CD4-positive, CD25-positive, alpha-beta regulatory T cell (primary cell): ENCODE data around the gene ASB7. TPM values are rescaled to one million over a fixed set of nuclear protein-coding genes. Genes with fewer than 3 reads are reported as not detected.

Experiments
- ATAC-seq, 2 donors: fragments of 150-1000 bp; cut with Tn5 transposase; one replicate each; pipeline ENCODE4 v1.10.0; 2021; ENCODE audit warnings: low read depth in 2 of 2, moderate number of reproducible peaks in 2 of 2, moderate library complexity in 1 of 2
- DNase-seq, 3 donors: peaks; one replicate each; pipeline versions ENCODE4 v3.0.0 to v3.0.0-alpha.2; 2012 to 2022; ENCODE audit warnings: mixed read lengths in 1 of 3
- H3K27ac ChIP-seq: one replicate; pipeline ENCODE4 v1.7.0; 2013; ENCODE audit warnings: mild to moderate bottlenecking, low read length; ENCODE audit not compliant: insufficient read depth, poor library complexity, severe bottlenecking
- H3K27me3 ChIP-seq: one replicate; pipeline ENCODE4 v1.7.0; 2013; ENCODE audit warnings: low read length; ENCODE audit not compliant: control insufficient read depth, insufficient read depth
- H3K36me3 ChIP-seq: one replicate; pipeline ENCODE4 v1.7.0; 2013; ENCODE audit warnings: mild to moderate bottlenecking, low read length, moderate library complexity; ENCODE audit not compliant: control insufficient read depth, insufficient read depth
- H3K4me1 ChIP-seq: 2 replicates; pipeline ENCODE4 v1.7.0; 2013; ENCODE audit warnings: mild to moderate bottlenecking, low read length; ENCODE audit not compliant: insufficient read depth, control insufficient read depth, poor library complexity, severe bottlenecking
- H3K4me3 ChIP-seq: one replicate; pipeline ENCODE4 v1.7.0; 2013; ENCODE audit warnings: low read depth, mild to moderate bottlenecking, low read length, moderate library complexity
- H3K9me3 ChIP-seq, 2 experiments: 1 replicate in 1 of 2; 2 replicates in 1 of 2; pipeline ENCODE4 v1.7.0; 2013; ENCODE audit warnings: low read length in 2 of 2, mild to moderate bottlenecking in 1 of 2, moderate library complexity in 1 of 2; ENCODE audit not compliant: control insufficient read depth in 2 of 2
- H3K27ac Mint-ChIP-seq, 3 donors: one replicate each; pipeline ENCODE4 v1.8.0; 2020 to 2022; ENCODE audit warnings: mild to moderate bottlenecking in 3 of 3, mixed read lengths in 3 of 3, moderate library complexity in 2 of 3
- H3K27me3 Mint-ChIP-seq: one replicate; pipeline ENCODE4 v1.8.0; 2022; ENCODE audit warnings: mild to moderate bottlenecking, mixed read lengths
- H3K36me3 Mint-ChIP-seq: one replicate; pipeline ENCODE4 v1.8.0; 2020; ENCODE audit warnings: mixed read lengths
- H3K4me1 Mint-ChIP-seq, 4 donors: one replicate each; pipeline ENCODE4 v1.8.0; 2020 to 2022; ENCODE audit warnings: mixed read lengths in 4 of 4, mild to moderate bottlenecking in 1 of 4
- H3K4me3 Mint-ChIP-seq, 4 donors: one replicate each; pipeline ENCODE4 v1.8.0; 2020 to 2022; ENCODE audit warnings: mild to moderate bottlenecking in 4 of 4, mixed read lengths in 4 of 4, moderate library complexity in 3 of 4
- H3K9me3 Mint-ChIP-seq, 7 donors: one replicate each; pipeline ENCODE4 v1.8.0; 2020 to 2022; ENCODE audit warnings: mixed read lengths in 7 of 7, mild to moderate bottlenecking in 3 of 7, moderate library complexity in 2 of 7
- polyA plus RNA-seq, 4 donors: library from polyadenylated mRNA; unstranded; fragments of 300-500 nt; fragmentation: Illumina TruSeq; gene quantifications; one replicate each; pipeline ENCODE4 v1.2.3, GENCODE V29; 2021
- total RNA-seq: library from RNA; stranded (reverse); gene quantifications from one replicate; pipeline ENCODE4 v1.2.3, GENCODE V29; 2022

Gene ASB7
- total and polyA plus RNA-seq, 5 donors from 2014 or later = 10.5 to 20.3 (median 13.5) TPM

DNA sequence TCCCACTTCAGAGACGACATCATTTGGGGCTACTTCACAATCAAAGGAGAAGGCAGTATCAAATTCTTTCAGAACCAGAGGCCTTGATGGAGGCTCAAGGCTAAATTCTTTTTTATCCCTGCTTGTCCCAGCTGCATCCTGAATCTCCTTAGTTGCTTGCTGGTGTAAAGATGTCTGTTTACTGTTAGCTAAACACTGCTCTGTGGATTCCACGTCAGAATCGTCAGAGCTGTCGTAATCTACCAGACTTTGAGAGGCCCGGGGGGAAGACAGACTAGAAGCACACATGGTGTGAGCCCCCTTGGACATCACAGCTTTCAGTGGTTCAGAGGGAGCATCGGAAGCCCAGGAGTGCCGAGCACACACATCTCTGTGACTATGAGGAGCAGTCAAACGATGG lies 33.0 kb upstream of the ASB7 start:
- DNase-seq = no peak
- Mint-ChIP-seq H3K27me3 (no peaks in the 10 kb centered on the region), H3K27ac (peak overlapping the region; percentile 78 to 93 (median 88)), H3K4me1 (peaks cover 32 to 39% (median 33%) of the 10 kb centered on the region in 4 donors), H3K4me3 (peak overlapping the region in 1 of 4 donors; percentile 47), H3K9me3 (no peaks in the 10 kb centered on the region), H3K36me3 (peaks cover 33% of the 10 kb centered on the region)
- no peaks in the 10 kb centered on the region for H3K27me3 ChIP-seq
- H3K4me3 ChIP-seq = no peak overlapping the region
- no peak overlapping the region for H3K27ac ChIP-seq
- no peaks in the 10 kb centered on the region for H3K9me3 ChIP-seq
- peaks cover 42% of the 10 kb centered on the region for H3K36me3 ChIP-seq
- peaks cover 11% of the 10 kb centered on the region for H3K4me1 ChIP-seq
- no peak for ATAC-seq

DNA sequence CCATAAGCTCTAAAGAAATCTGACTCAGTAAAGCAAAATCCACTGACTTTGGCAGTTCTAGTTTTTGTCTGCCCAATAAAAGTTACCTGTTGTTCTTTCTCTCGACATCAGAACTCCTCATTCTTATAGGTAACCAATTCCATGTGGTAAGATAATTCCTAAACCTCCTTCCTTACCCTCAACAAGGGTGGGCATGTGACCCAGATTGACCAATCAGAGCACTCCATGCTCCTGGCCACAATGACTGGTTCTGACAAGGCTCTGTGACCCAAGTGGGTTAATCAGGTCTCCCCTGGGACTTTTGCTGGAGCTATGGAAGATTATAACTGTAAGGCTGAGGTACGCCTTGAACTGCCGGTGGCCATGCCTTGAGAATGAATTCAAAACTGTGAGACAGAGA lies 32.1 kb upstream of the ASB7 start:
- no peak overlapping the region for H3K4me3 ChIP-seq
- no peaks in the 10 kb centered on the region for H3K27me3 ChIP-seq
- no peak for DNase-seq
- no peaks in the 10 kb centered on the region for H3K9me3 Mint-ChIP-seq
- H3K27ac ChIP-seq = no peak overlapping the region
- ATAC-seq = no peak
- H3K4me1 Mint-ChIP-seq = peaks cover 29 to 42% (median 33%) of the 10 kb centered on the region in 4 donors
- H3K4me3 Mint-ChIP-seq = no peak overlapping the region
- H3K36me3 ChIP-seq = peaks cover 42% of the 10 kb centered on the region
- peaks cover 29% of the 10 kb centered on the region for H3K36me3 Mint-ChIP-seq
- no peaks in the 10 kb centered on the region for H3K9me3 ChIP-seq
- no peaks in the 10 kb centered on the region for H3K27me3 Mint-ChIP-seq
- peak overlapping the region; percentile 90 to 96 (median 93) for H3K27ac Mint-ChIP-seq
- peaks cover 11% of the 10 kb centered on the region for H3K4me1 ChIP-seq

- Mint-ChIP-seq H3K4me3 (peak overlapping the region; percentile 21 to 69 (median 47)), H3K36me3 (peaks cover 31% of the 10 kb centered on the region), H3K9me3 (no peaks in the 10 kb centered on the region), H3K4me1 (peaks cover 33 to 47% (median 34%) of the 10 kb centered on the region in 4 donors), H3K27me3 (no peaks in the 10 kb centered on the region), H3K27ac (peak overlapping the region; percentile 90 to 96 (median 93))
- Histone ChIP-seq H3K4me3 (peak overlapping the region; percentile 51), H3K36me3 (peaks cover 42% of the 10 kb centered on the region), H3K27ac (no peak overlapping the region), H3K4me1 (peaks cover 11% of the 10 kb centered on the region), H3K27me3 (no peaks in the 10 kb centered on the region), H3K9me3 (no peaks in the 10 kb centered on the region)
- ATAC-seq = no peak
- peak in 1 of 3 donors; percentile 45 for DNase-seq
Measured at GRCh38 chr15:100570735-100571313, 31.6 kb upstream of the ASB7 start.

DNA sequence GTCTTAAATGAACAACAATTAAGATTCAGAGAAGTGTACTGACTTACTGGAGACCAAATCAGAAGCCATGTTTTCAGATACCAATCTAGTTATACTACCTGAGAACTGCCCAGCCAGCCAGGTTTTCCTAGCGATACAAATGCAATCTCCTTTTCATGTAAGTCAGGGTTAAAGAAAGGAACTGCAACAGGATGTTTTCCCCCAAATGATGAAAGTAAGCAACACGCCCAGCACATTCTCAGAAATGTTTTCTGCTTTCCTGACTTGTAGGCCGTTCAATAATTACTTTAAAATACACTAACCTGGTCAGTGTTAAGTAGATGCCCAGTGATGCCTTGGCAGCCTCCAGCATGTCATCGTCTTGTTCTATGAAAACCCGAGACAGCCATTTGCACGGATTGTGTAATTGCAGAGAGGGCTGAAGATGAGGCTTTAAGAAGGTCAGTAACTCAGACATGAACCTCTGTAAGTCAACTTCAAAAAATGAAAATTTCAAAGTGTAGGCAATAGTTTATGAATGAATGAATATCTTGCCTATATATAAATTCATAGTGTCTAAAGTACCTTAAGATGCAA lies 30.7 kb upstream of the ASB7 start:
- Histone ChIP-seq H3K9me3 (no peaks in the 10 kb centered on the region), H3K27me3 (no peaks in the 10 kb centered on the region), H3K4me3 (peak overlapping the region; percentile 51), H3K27ac (peak overlapping the region; percentile 65), H3K36me3 (peaks cover 42% of the 10 kb centered on the region), H3K4me1 (peaks cover 11% of the 10 kb centered on the region)
- H3K4me1 Mint-ChIP-seq = peaks cover 38 to 54% (median 42%) of the 10 kb centered on the region in 4 donors
- H3K36me3 Mint-ChIP-seq = peaks cover 40% of the 10 kb centered on the region
- ATAC-seq (peak; percentile 20 to 38), DNase-seq (peak in 1 of 3 donors; percentile 62)
- no peaks in the 10 kb centered on the region for H3K27me3 Mint-ChIP-seq
- peak overlapping the region; percentile 23 to 81 (median 65) for H3K4me3 Mint-ChIP-seq
- peak overlapping the region; percentile 90 to 96 (median 93) for H3K27ac Mint-ChIP-seq
- no peaks in the 10 kb centered on the region for H3K9me3 Mint-ChIP-seq

- Histone ChIP-seq H3K27ac (peak overlapping the region; percentile 65), H3K9me3 (no peaks in the 10 kb centered on the region), H3K4me1 (peaks cover 11% of the 10 kb centered on the region), H3K27me3 (no peaks in the 10 kb centered on the region), H3K4me3 (peak overlapping the region; percentile 51), H3K36me3 (peaks cover 42% of the 10 kb centered on the region)
- Mint-ChIP-seq H3K27ac (peak overlapping the region; percentile 90 to 96 (median 93)), H3K27me3 (no peaks in the 10 kb centered on the region), H3K4me3 (peak overlapping the region in 2 of 4 donors; percentile 32 to 69), H3K36me3 (peaks cover 45% of the 10 kb centered on the region), H3K9me3 (no peaks in the 10 kb centered on the region), H3K4me1 (peaks cover 38 to 61% (median 42%) of the 10 kb centered on the region in 4 donors)
- DNase-seq (peak in 2 of 3 donors; percentile 41 to 59), ATAC-seq (peak in 1 of 2 donors; percentile 44)
Measured at GRCh38 chr15:100572362-100572983, 29.9 kb upstream of the ASB7 start.

- peaks cover 38 to 63% (median 42%) of the 10 kb centered on the region in 4 donors for H3K4me1 Mint-ChIP-seq
- peaks cover 47% of the 10 kb centered on the region for H3K36me3 Mint-ChIP-seq
- no peak for ATAC-seq
Measured at GRCh38 chr15:100573526-100573925, 28.9 kb upstream of the ASB7 start.

GRCh38 chr15:100580414-100580813 lies 22.0 kb upstream of the ASB7 start:
- H3K9me3 Mint-ChIP-seq = peaks cover 0 to 3% (median 0%) of the 10 kb centered on the region in 7 donors
- H3K4me1 Mint-ChIP-seq = peaks cover 46 to 66% (median 49%) of the 10 kb centered on the region in 4 donors
- DNase-seq (peak in 2 of 3 donors; percentile 14 to 48), ATAC-seq (peak; percentile 40 to 52)
- H3K36me3 Mint-ChIP-seq = peaks cover 39% of the 10 kb centered on the region
- H3K27me3 Mint-ChIP-seq = no peaks in the 10 kb centered on the region
- H3K4me3 Mint-ChIP-seq = peak overlapping the region in 2 of 4 donors; percentile 20 to 74
- H3K4me1 ChIP-seq = peaks cover 13% of the 10 kb centered on the region
- peak overlapping the region; percentile 80 to 85 (median 83) for H3K27ac Mint-ChIP-seq
- H3K27me3 ChIP-seq = no peaks in the 10 kb centered on the region
- H3K27ac ChIP-seq = peak overlapping the region; percentile 64
- H3K36me3 ChIP-seq = peaks cover 6% of the 10 kb centered on the region
- peak overlapping the region; percentile 56 for H3K4me3 ChIP-seq
- no peaks in the 10 kb centered on the region for H3K9me3 ChIP-seq

More at GRCh38 chr15:100573526-100573925, 28.9 kb upstream of the ASB7 start:
- peaks cover 11% of the 10 kb centered on the region for H3K4me1 ChIP-seq
- H3K27me3 ChIP-seq = no peaks in the 10 kb centered on the region
- no peaks in the 10 kb centered on the region for H3K9me3 Mint-ChIP-seq
- no peak overlapping the region for H3K27ac ChIP-seq
- H3K36me3 ChIP-seq = peaks cover 39% of the 10 kb centered on the region
- no peaks in the 10 kb centered on the region for H3K9me3 ChIP-seq
- no peaks in the 10 kb centered on the region for H3K27me3 Mint-ChIP-seq
- H3K4me3 Mint-ChIP-seq = no peak overlapping the region
- no peak overlapping the region for H3K4me3 ChIP-seq
- peak overlapping the region in 2 of 3 donors; percentile 73 to 80 for H3K27ac Mint-ChIP-seq
- no peak for DNase-seq
